ENCODE results near the gene SPDYE17.
"Not testable (repeated sequence)": the region's sequence is repeated elsewhere in the genome, so short reads cannot be mapped to it uniquely, and the experiment has no call there.

Gene SPDYE17

DNA sequence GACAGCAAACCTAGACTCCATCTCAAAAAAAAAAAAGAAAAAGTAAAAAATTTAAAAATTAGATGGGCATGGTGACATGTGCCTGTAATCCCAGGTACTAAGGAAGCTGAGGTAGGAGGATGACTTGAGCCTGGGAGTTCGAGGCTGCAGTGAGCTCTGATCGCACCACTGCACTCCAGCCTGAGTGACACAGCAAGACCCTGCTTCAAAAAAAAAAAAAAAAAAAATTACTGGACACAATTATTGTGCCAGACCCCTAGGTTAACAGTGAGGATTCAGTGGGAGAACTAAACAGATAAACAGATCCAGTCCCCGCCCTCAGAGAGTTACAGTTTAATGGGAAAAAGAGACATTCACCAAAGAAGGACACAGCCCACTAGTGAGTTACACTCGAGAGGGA lies 31.6 kb upstream of the SPDYE17 start:
- H3K4me1 ChIP-seq (ENCODE audit: low read length); H3K9ac ChIP-seq (ENCODE audit: low read length); H3K36me3 ChIP-seq (replicated peaks; ENCODE audit: insufficient read depth, low read length); H3K79me2 ChIP-seq (ENCODE audit: low read length); H3K27me3 ChIP-seq (replicated peaks; ENCODE audit: insufficient read depth, low read length); H3K27ac ChIP-seq (ENCODE audit: low read length); H3K4me3 ChIP-seq (ENCODE audit: low read length); H3K4me2 ChIP-seq (ENCODE audit: low read depth, low read length); H2AFZ ChIP-seq (ENCODE audit: low read length); H3F3A ChIP-seq (ENCODE audit: insufficient read depth, low read length); H4K20me1 ChIP-seq (ENCODE audit: insufficient read depth, low read length); DNase-seq; H3K9me2 ChIP-seq (replicated peaks; ENCODE audit: insufficient read depth, low read length); H3K9me3 ChIP-seq (replicated peaks; ENCODE audit: insufficient read depth, low read length): not testable (repeated sequence)

DNA sequence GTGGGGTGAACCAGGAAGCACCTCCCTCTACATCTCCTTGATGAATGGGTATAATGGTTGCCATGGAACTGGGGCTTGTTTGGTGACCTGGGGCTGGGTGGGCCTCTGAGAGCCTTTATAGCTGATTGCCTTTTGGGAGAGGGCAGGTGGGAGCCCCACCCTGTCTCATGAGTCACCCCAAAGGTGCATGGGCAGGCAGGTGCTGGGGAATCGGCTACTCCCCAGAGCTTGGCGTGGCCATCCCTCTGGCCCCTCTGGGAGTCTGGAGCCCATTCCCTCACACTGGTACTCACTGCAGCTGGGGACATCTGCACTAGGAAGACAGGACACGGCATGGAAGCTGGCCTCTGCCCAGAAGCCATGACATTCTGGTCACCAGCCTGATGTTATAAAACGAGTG lies 30.4 kb upstream of the SPDYE17 start, which contains the start of gene SPDYE18:
Gene SPDYE18 (minus strand): TSS at position 2 of the 400 bp plus-strand sequence. CDS start 2,046 bp downstream, outside the sequence.
- not testable (repeated sequence) for H3K27me3 ChIP-seq (replicated peaks; ENCODE audit: insufficient read depth, low read length); H3K36me3 ChIP-seq (replicated peaks; ENCODE audit: insufficient read depth, low read length); H4K20me1 ChIP-seq (ENCODE audit: insufficient read depth, low read length); H3K9me3 ChIP-seq (replicated peaks; ENCODE audit: insufficient read depth, low read length); H2AFZ ChIP-seq (ENCODE audit: low read length); H3K4me1 ChIP-seq (ENCODE audit: low read length); H3K27ac ChIP-seq (ENCODE audit: low read length); H3F3A ChIP-seq (ENCODE audit: insufficient read depth, low read length); H3K9me2 ChIP-seq (replicated peaks; ENCODE audit: insufficient read depth, low read length); H3K9ac ChIP-seq (ENCODE audit: low read length); H3K4me3 ChIP-seq (ENCODE audit: low read length); H3K4me2 ChIP-seq (ENCODE audit: low read depth, low read length); DNase-seq; H3K79me2 ChIP-seq (ENCODE audit: low read length)

DNA sequence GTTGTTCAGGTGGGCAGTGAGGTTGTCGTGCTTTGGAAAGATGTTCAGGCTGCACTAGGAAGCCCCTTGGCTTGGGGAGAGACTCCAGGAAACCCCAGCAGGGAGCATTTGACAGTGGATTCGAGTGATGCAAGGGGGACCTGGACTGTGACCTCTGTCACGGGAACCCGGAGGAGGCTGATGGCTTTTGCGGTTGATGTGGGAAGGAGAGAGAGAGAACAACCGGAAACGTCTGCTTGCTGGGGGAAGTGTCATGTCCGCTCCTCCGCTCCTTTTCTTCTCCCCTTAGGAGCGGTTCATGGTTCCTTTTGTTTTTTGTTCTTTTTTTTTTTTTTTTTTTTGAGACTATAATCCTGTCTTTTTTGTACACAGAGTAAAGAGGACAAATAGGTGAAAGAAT lies 5.8 kb downstream of the SPDYE17 start:
- H3K36me3 ChIP-seq (replicated peaks; ENCODE audit: insufficient read depth, low read length); H3F3A ChIP-seq (ENCODE audit: insufficient read depth, low read length); H3K79me2 ChIP-seq (ENCODE audit: low read length); H3K9me2 ChIP-seq (replicated peaks; ENCODE audit: insufficient read depth, low read length); H3K4me2 ChIP-seq (ENCODE audit: low read depth, low read length); H3K9ac ChIP-seq (ENCODE audit: low read length); H2AFZ ChIP-seq (ENCODE audit: low read length); H3K27ac ChIP-seq (ENCODE audit: low read length); H3K4me1 ChIP-seq (ENCODE audit: low read length); H4K20me1 ChIP-seq (ENCODE audit: insufficient read depth, low read length); H3K4me3 ChIP-seq (ENCODE audit: low read length); DNase-seq; H3K9me3 ChIP-seq (replicated peaks; ENCODE audit: insufficient read depth, low read length); H3K27me3 ChIP-seq (replicated peaks; ENCODE audit: insufficient read depth, low read length): not testable (repeated sequence)

DNA sequence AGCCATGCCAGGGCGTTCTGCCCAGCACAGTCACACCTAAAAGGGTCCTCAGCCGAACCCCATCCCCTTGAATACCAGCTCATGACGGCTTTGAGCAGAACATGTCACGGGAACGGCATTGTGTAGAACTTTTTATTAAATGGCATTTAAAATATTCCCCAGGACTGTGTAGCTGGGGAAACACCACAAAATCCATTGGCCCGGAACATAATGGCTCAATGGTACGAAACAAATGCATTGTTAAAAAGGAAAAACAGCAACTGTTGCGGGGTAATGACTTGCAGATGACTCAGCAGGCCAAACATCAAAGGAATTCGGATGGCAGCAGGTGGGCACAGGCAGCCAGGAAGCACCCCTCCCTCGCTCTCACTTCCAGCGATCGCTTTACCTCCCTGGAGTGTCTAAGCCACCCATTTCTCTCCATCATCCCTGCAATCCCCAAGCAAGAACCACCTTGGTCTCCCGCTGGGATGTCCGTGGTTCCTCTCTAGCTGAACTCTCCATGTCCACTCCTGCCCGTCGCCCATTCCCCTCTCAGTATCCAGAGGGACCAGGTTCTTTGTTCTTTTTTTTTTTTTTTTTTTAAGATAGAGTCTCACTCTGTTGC lies 22.0 kb downstream of the SPDYE17 start:
- H2AFZ ChIP-seq (ENCODE audit: low read length); H3K9ac ChIP-seq (ENCODE audit: low read length); H3K27ac ChIP-seq (ENCODE audit: low read length); DNase-seq; H3K79me2 ChIP-seq (ENCODE audit: low read length); H3K4me3 ChIP-seq (ENCODE audit: low read length); H3K9me3 ChIP-seq (replicated peaks; ENCODE audit: insufficient read depth, low read length); H3K9me2 ChIP-seq (replicated peaks; ENCODE audit: insufficient read depth, low read length); H4K20me1 ChIP-seq (ENCODE audit: insufficient read depth, low read length); H3K4me1 ChIP-seq (ENCODE audit: low read length); H3F3A ChIP-seq (ENCODE audit: insufficient read depth, low read length); H3K4me2 ChIP-seq (ENCODE audit: low read depth, low read length); H3K36me3 ChIP-seq (replicated peaks; ENCODE audit: insufficient read depth, low read length); H3K27me3 ChIP-seq (replicated peaks; ENCODE audit: insufficient read depth, low read length): not testable (repeated sequence)

DNA sequence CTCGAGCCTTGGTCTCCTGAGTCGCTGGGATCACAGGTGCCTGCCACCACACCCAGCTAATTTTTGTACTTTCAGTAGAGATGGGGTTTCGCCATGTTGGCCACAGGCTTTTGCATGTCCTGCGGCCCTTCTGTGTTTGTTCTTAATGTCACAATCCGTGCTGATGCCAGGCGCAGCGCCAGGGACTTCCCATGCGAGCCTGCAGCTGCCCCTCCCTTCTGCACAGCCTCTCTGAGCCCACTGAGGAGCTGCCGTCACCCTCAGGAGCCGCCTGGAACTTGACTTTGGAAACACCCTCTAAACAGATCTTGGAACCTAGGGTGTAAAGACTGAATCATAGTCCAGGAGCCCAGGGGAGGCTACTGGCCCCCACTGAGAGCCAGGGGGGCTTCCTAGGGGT lies 24.2 kb downstream of the SPDYE17 start:
- H3K27ac ChIP-seq (ENCODE audit: low read length); H3K4me3 ChIP-seq (ENCODE audit: low read length); DNase-seq; H4K20me1 ChIP-seq (ENCODE audit: insufficient read depth, low read length); H3K4me2 ChIP-seq (ENCODE audit: low read depth, low read length); H3K79me2 ChIP-seq (ENCODE audit: low read length); H3K9me2 ChIP-seq (replicated peaks; ENCODE audit: insufficient read depth, low read length); H3F3A ChIP-seq (ENCODE audit: insufficient read depth, low read length); H3K9me3 ChIP-seq (replicated peaks; ENCODE audit: insufficient read depth, low read length); H2AFZ ChIP-seq (ENCODE audit: low read length); H3K9ac ChIP-seq (ENCODE audit: low read length); H3K4me1 ChIP-seq (ENCODE audit: low read length); H3K27me3 ChIP-seq (replicated peaks; ENCODE audit: insufficient read depth, low read length); H3K36me3 ChIP-seq (replicated peaks; ENCODE audit: insufficient read depth, low read length): not testable (repeated sequence)

DNA sequence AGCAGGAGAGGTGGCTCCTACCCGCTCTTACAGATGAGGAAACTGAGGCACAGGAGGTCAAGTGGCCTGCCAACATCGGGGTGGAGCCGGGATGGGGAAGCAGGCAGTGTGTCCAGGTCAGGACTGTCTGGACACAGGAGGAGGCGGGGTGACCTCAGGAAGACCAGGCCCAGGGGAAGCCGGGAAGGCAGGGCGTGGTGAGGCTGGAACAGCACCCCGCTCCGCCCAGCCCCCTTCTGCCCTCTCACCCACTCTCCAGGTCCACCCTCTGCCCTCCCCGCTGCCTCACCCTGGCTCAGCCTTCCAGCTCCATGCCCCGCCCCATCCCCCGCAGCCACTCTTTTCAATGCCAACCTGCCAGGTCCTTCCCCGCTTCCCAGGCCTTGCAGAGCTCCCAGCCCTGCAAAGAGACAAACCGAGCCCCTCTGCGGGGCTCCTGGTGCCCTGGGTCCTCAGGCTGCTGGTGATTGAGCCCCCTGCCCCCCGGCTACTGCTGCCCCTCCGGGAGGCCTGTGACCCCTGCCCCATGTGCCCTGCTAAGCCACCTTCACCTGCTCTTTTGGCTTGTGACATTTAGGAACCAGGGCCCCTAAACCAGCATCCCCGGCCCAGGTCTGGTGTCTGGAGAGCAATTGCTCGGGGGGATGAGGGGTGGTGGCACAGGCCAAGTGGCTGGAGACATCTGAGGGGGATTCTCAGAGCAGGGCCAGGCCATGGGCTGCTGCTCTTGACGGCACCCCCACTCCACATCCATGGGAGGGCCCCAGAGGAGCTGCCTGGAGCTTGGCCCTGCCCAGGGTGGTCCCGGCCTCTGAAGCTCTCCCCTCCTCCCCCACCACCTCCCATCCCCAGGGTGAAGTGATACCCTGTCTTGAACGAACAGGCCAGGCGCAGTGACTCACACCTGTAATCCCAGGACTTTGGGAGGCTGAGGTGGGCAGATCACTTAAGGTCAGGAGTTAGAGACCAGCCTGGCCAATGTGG lies 25.7 kb downstream of the SPDYE17 start:
- H3K4me1 ChIP-seq (ENCODE audit: low read length); H4K20me1 ChIP-seq (ENCODE audit: insufficient read depth, low read length); H3K9me2 ChIP-seq (replicated peaks; ENCODE audit: insufficient read depth, low read length); H3K27me3 ChIP-seq (replicated peaks; ENCODE audit: insufficient read depth, low read length); H3F3A ChIP-seq (ENCODE audit: insufficient read depth, low read length); H2AFZ ChIP-seq (ENCODE audit: low read length); H3K9ac ChIP-seq (ENCODE audit: low read length); DNase-seq; H3K9me3 ChIP-seq (replicated peaks; ENCODE audit: insufficient read depth, low read length); H3K79me2 ChIP-seq (ENCODE audit: low read length); H3K4me3 ChIP-seq (ENCODE audit: low read length); H3K36me3 ChIP-seq (replicated peaks; ENCODE audit: insufficient read depth, low read length); H3K27ac ChIP-seq (ENCODE audit: low read length); H3K4me2 ChIP-seq (ENCODE audit: low read depth, low read length): not testable (repeated sequence)

DNA sequence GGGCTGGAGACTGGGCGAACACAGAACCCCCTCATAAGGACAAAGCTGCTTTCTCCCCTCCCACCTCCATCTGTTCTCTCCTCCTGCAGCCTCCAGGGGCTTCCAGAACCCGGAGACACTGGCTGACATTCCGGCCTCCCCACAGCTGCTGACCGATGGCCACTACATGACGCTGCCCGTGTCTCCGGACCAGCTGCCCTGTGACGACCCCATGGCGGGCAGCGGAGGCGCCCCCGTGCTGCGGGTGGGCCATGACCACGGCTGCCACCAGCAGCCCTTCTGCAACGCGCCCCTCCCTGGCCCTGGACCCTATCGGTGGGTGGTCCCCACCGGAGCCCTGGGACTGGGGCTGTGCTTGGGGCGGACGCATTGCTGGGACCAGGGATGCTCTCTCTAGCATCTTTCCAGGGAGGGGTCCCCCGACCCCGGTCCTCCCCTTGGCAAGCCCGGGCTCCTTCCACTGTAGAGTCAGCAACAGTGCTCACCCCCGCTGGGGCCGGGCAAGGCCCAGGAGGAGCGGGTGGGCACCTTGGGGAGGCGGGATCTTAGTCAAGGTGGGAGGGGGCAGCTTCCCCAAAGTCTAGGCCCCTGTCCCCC lies 26.6 kb downstream of the SPDYE17 start:
- not testable (repeated sequence) for H3K9me2 ChIP-seq (replicated peaks; ENCODE audit: insufficient read depth, low read length); H3K4me2 ChIP-seq (ENCODE audit: low read depth, low read length); H3K4me1 ChIP-seq (ENCODE audit: low read length); H4K20me1 ChIP-seq (ENCODE audit: insufficient read depth, low read length); H3K79me2 ChIP-seq (ENCODE audit: low read length); H3K36me3 ChIP-seq (replicated peaks; ENCODE audit: insufficient read depth, low read length); H3K9ac ChIP-seq (ENCODE audit: low read length); H3F3A ChIP-seq (ENCODE audit: insufficient read depth, low read length); H3K27ac ChIP-seq (ENCODE audit: low read length); H3K4me3 ChIP-seq (ENCODE audit: low read length); H3K9me3 ChIP-seq (replicated peaks; ENCODE audit: insufficient read depth, low read length); DNase-seq; H3K27me3 ChIP-seq (replicated peaks; ENCODE audit: insufficient read depth, low read length); H2AFZ ChIP-seq (ENCODE audit: low read length)
